Keratinocyte (primary cell): ENCODE measurements around the gene VPS13D. TPM values are rescaled to one million over a fixed set of nuclear protein-coding genes. Genes with fewer than 3 reads are reported as not detected.

Experiments
- DNase-seq: peaks from one replicate; pipeline ENCODE4 v3.0.0-alpha.2; 2011; ENCODE audit warnings: low read depth, missing footprints, low spot score
- FAIRE-seq: peaks from 2 replicates; lab custom pipeline; 2011; peaks lifted over from hg19 to GRCh38; lab: Jason Lieb, UNC
- H2AFZ ChIP-seq: 2 replicates; pipeline ENCODE4 v1.6.0; 2012; ENCODE audit warnings: low read length, control low read depth, inconsistent platforms; ENCODE audit not compliant: control insufficient read depth
- H3K27ac ChIP-seq: 2 replicates; pipeline ENCODE4 v1.5.1; 2011; ENCODE audit warnings: low read length; ENCODE audit not compliant: control insufficient read depth, insufficient read depth
- H3K27me3 ChIP-seq: 3 replicates; pipeline ENCODE4 v1.6.0; 2011; ENCODE audit warnings: low read length; ENCODE audit not compliant: control insufficient read depth, insufficient read depth; ENCODE audit errors: extremely low read depth
- H3K36me3 ChIP-seq, 2 experiments: 2 replicates in 1 of 2; 3 replicates in 1 of 2; pipeline ENCODE4 v1.5.1; 2011; ENCODE audit warnings: low read length in 2 of 2, mild to moderate bottlenecking in 1 of 2; ENCODE audit not compliant: control insufficient read depth in 2 of 2, insufficient read depth in 2 of 2; ENCODE audit errors: extremely low read depth in 1 of 2
- H3K4me1 ChIP-seq: 3 replicates; pipeline ENCODE4 v1.5.1; 2011; ENCODE audit warnings: low read length; ENCODE audit not compliant: control insufficient read depth, insufficient read depth; ENCODE audit errors: extremely low read depth
- H3K4me2 ChIP-seq: 3 replicates; pipeline ENCODE4 v1.6.0; 2011; ENCODE audit warnings: low read depth, low read length; ENCODE audit not compliant: control insufficient read depth, insufficient read depth; ENCODE audit errors: extremely low read depth
- H3K4me3 ChIP-seq, 3 experiments: fragments of 200-600 bp in 1 of 3; sonication (generic) in 1 of 3; 2 replicates in 2 of 3; 3 replicates in 1 of 3; pipeline ENCODE4 v1.5.1; 2011 to 2016; ENCODE audit warnings: low read length in 3 of 3, mild to moderate bottlenecking in 3 of 3, control low read depth in 2 of 3, inconsistent platforms in 1 of 3, low read depth in 1 of 3, mixed read lengths in 1 of 3, mixed run types in 1 of 3, moderate library complexity in 1 of 3; ENCODE audit not compliant: control insufficient read depth in 2 of 3, insufficient read depth in 2 of 3; ENCODE audit errors: extremely low read depth in 1 of 3
- H3K79me2 ChIP-seq: 2 replicates; pipeline ENCODE4 v1.6.0; 2012; ENCODE audit warnings: low read length; ENCODE audit not compliant: control insufficient read depth, insufficient read depth
- H3K9ac ChIP-seq: 3 replicates; pipeline ENCODE4 v1.6.0; 2011; ENCODE audit warnings: low read length; ENCODE audit not compliant: control insufficient read depth, insufficient read depth; ENCODE audit errors: extremely low read depth
- H3K9me1 ChIP-seq: 3 replicates; pipeline ENCODE4 v1.6.0; 2011; ENCODE audit warnings: low read length; ENCODE audit not compliant: control insufficient read depth, insufficient read depth; ENCODE audit errors: extremely low read depth
- H3K9me3 ChIP-seq: 2 replicates; pipeline ENCODE4 v1.5.1; 2012; ENCODE audit warnings: low read depth, low read length; ENCODE audit not compliant: control insufficient read depth
- H4K20me1 ChIP-seq: 3 replicates; pipeline ENCODE4 v1.6.0; 2011; ENCODE audit warnings: low read length; ENCODE audit not compliant: control insufficient read depth, insufficient read depth; ENCODE audit errors: extremely low read depth
- CTCF ChIP-seq, 3 experiments: IDR thresholded peaks in 1 of 3; conservative IDR thresholded peaks in 1 of 3; optimal IDR thresholded peaks in 1 of 3; 2 replicates in 2 of 3; 3 replicates in 1 of 3; pipeline versions ENCODE3 to v1.5.1; 2011; ENCODE audit warnings: low read length in 3 of 3, mild to moderate bottlenecking in 3 of 3, moderate library complexity in 2 of 3, control low read depth in 1 of 3, inconsistent platforms in 1 of 3; ENCODE audit not compliant: insufficient read depth in 2 of 3; ENCODE audit errors: extremely low read depth in 1 of 3
- EZH2 ChIP-seq: IDR thresholded peaks from one replicate; pipeline ENCODE4 v1.6.1; 2012; ENCODE audit warnings: inconsistent platforms, mild to moderate bottlenecking, low read length, moderate library complexity
- dilution Hi-C: fragments of 300-500 bp; cut with MboI; formaldehyde crosslinking; loops from one replicate; pipeline ENCODE4 v1.7.0; 2020; ENCODE audit warnings: low sequenced_read_pairs; ENCODE audit not compliant: extremely low pct_ligation_motif_present
- polyA plus RNA-seq, 5 experiments: library from polyadenylated mRNA; depleted of rRNA in 3 of 5; stranded (reverse) in 3 of 5; stranded (forward) in 1 of 5; unstranded in 1 of 5; fragments of >200 nt; gene quantifications; 1 replicate in 1 of 5; 2 replicates in 3 of 5; 3 replicates in 1 of 5; pipeline versions ENCODE4 v1.2.1 to v1.2.3, GENCODE V29; 2011 to 2012; ENCODE audit warnings: missing spikeins in 2 of 5, low read depth in 1 of 5, low replicate concordance in 1 of 5

VPS13D gene
- polyA plus RNA-seq, 1 donor (not counting 4 experiments of a cell fraction or from before 2014, with no cell fraction given) = 19.0 TPM

- no peak overlapping the region for H3K4me2 ChIP-seq
- no peaks in the 10 kb centered on the region for H4K20me1 ChIP-seq
- dilution Hi-C loops = no loop called here
- H3K9me1 ChIP-seq = no peaks in the 10 kb centered on the region
- no peaks in the 10 kb centered on the region for H3K27me3 ChIP-seq
- DNase-seq (no peak), FAIRE-seq (no peak)
- H3K27ac ChIP-seq = no peak overlapping the region
- no peaks in the 10 kb centered on the region for H3K79me2 ChIP-seq
- no peak overlapping the region for H3K9ac ChIP-seq
- H3K36me3 ChIP-seq = peaks cover 9 to 10% of the 10 kb centered on the region in 2 experiments
- TF ChIP-seq EZH2 (no peak), CTCF (optimal IDR thresholded peaks at IDR 0.05 in 1 of 3, IDR thresholded peaks at IDR 0.05 in 1 of 3, conservative IDR thresholded peaks at IDR 0.05 in 1 of 3; ENCODE audit: extremely low read depth in 1 of 3, insufficient read depth in 2 of 3, low read length in 3 of 3) (no peak)
- H3K9me3 ChIP-seq = no peaks in the 10 kb centered on the region
- H2AFZ ChIP-seq = no peak overlapping the region
- no peak overlapping the region for H3K4me3 ChIP-seq
- H3K4me1 ChIP-seq = no peaks in the 10 kb centered on the region
Measured at GRCh38 chr1:12397462-12398450, 167.9 kb downstream of the VPS13D start.

- H3K27me3 ChIP-seq = no peaks in the 10 kb centered on the region
- DNase-seq = no peak
Measured at GRCh38 chr1:12398479-12398878, 168.6 kb downstream of the VPS13D start.

More at GRCh38 chr1:12398479-12398878, 168.6 kb downstream of the VPS13D start:
- no peak for FAIRE-seq
- Histone ChIP-seq H3K27ac (no peak overlapping the region), H4K20me1 (no peaks in the 10 kb centered on the region), H3K79me2 (no peaks in the 10 kb centered on the region), H3K9ac (no peak overlapping the region), H2AFZ (no peak overlapping the region), H3K9me3 (no peaks in the 10 kb centered on the region), H3K36me3 (peaks cover 10 to 11% of the 10 kb centered on the region in 2 experiments), H3K4me3 (no peak overlapping the region), H3K4me1 (no peaks in the 10 kb centered on the region), H3K9me1 (no peaks in the 10 kb centered on the region), H3K4me2 (no peak overlapping the region)
- TF ChIP-seq CTCF (optimal IDR thresholded peaks at IDR 0.05 in 1 of 3, IDR thresholded peaks at IDR 0.05 in 1 of 3, conservative IDR thresholded peaks at IDR 0.05 in 1 of 3; ENCODE audit: extremely low read depth in 1 of 3, insufficient read depth in 2 of 3, low read length in 3 of 3) (no peak), EZH2 (no peak)
- dilution Hi-C loops = no loop called here
